ENCODE data around the gene FAM107B.
"Not testable (repeated sequence)": the region's sequence is repeated elsewhere in the genome, so short reads cannot be mapped to it uniquely, and the experiment has no call there.

The FAM107B gene

GRCh38 chr10:14774797-14775196 lies at the start of gene FAM107B:
FAM107B (minus strand) TSS chr10:14774897; CDS start chr10:14774663, 234 bp downstream.
- peak; percentile 7 for DNase-seq

GRCh38 chr10:14823966-14824365 lies 49.3 kb upstream of the FAM107B start:
- DNase-seq: no peak

DNA sequence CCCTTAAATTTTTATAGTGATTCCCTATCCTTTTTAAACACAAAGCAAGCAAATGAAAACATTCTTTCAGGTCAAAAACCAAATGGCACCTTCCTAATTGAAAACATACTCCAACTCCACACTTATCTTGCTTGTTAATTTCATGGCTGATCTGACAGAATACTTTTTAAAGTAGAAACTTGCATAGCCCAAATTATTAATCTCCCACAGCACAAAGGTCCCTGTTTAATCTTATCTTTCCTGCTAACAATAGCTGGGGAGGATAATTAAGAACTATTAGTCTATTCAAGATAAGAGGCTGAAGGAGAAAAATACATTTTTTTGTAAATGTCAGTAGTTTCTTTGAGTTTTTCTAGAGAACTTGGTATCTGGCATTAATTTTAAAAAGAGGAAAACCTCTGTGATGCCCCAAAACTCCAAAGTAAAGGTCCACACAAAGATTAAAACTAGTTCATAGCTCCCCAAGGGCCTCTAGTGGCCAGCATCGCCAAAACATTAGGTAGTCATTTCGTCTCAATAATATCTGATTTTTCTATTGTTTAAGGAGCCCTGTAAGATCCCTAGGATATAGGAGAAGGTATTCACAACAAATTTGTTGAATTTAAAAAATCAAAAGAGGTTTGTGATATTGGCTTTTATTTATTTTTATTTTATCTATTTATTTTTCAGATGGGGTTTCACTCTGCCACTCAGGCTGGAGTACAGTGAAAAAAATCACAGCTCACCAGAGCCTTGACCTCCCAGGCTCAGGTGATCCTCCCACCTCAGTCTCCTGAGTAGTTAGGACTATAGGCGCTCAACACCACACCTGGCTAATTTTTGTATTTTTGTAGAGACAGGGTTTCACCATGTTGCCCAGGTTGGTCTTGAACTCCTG lies 48.4 kb upstream of the FAM107B start:
- peak; percentile 1 for DNase-seq

- no peak for DNase-seq
Observed at GRCh38 chr10:14821635-14822375, 47.1 kb upstream of the FAM107B start.

DNA sequence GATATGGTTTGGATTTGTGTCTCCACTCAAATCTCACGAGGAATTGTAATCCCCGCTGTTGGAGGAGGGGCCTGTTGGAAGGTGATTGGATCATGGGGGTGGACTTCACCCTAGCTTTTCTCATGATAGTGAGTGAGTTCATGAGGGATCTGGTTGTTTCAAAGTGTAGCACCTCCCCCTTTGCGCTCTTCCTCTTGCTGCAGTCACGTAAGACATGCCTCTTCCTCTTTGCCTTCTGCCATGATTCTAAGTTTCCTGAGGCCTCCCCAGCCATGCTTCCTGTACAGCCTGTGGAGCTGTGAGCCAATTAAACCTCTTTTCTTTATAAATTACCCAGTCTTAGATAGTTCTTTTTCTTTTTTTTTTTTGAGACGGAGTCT lies 46.1 kb upstream of the FAM107B start:
- no peak for DNase-seq

DNA sequence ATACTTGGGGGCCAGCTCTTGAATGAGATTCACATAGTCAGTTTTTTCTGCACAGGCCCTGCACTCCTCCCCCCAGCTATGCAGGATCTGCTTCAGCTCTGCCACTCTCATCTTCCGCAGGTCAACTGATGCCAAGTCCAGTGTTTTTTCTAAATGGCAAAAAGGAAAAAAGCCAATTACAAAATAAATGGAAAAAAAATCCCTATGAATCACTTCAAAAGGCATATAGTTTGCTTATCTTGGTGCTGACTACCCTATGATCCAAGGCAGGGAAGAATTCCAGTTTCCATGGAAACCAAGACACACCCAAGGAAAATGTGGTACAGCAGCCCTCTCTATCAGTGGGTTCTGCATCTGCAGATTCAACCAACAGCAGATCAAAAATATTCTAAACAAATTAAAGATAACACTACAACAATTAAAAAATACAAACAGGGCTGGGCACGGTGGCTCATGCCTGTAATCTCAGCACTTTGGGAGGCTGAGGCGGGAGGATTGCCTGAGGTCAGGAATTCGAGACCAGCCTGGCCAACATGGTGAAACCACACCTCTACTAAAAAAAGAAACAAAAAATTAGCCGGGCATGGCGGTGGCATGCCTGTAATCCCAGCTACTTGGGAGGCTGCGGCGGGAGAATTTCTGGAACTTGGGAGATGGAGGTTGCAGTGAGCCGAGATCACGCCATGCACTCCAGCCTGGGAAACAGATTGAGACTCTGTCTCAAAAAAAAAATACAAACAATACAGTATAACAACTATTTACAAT lies 45.5 kb upstream of the FAM107B start:
- no peak for DNase-seq

- DNase-seq: not testable (repeated sequence)
Observed at GRCh38 chr10:14816717-14817116, 42.0 kb upstream of the FAM107B start.

DNA sequence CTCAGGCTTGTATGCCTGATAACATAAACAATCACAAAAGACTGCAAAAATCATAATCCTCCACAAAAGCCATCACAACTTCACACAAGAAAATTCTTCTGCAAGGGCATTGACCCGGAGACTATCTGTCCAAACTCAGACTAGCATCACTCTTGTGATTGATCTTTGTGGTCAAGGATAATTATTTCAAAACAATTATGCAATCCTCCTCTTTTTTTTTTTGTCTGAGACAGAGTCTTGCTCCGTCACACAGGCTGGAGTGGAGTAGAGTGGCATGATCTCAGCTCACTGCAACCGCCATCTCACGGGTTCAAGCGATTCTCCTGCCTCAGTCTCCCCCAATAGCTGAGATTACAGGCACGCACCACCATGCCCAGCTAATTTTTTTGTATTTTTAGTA lies 41.0 kb upstream of the FAM107B start:
- no peak for DNase-seq

DNA sequence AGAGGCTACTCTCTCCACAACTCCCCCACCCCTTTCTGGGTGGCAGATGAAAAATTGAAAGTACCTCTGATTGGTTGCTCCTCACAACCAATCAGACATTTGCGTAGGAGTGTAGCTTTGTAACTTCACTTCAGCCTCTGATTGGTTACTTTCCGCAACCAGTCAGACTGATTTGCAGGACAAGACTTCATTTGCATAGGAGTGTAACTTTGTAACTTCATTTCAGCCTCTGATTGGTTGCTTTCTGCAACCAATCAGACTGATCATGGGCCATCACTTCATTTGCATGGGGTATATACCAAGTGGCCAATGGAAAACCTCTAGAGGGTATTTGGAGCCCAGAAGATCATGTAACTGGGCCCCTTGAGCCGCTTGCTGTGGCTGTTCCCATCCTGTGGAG lies 37.6 kb upstream of the FAM107B start:
- DNase-seq: no peak

DNA sequence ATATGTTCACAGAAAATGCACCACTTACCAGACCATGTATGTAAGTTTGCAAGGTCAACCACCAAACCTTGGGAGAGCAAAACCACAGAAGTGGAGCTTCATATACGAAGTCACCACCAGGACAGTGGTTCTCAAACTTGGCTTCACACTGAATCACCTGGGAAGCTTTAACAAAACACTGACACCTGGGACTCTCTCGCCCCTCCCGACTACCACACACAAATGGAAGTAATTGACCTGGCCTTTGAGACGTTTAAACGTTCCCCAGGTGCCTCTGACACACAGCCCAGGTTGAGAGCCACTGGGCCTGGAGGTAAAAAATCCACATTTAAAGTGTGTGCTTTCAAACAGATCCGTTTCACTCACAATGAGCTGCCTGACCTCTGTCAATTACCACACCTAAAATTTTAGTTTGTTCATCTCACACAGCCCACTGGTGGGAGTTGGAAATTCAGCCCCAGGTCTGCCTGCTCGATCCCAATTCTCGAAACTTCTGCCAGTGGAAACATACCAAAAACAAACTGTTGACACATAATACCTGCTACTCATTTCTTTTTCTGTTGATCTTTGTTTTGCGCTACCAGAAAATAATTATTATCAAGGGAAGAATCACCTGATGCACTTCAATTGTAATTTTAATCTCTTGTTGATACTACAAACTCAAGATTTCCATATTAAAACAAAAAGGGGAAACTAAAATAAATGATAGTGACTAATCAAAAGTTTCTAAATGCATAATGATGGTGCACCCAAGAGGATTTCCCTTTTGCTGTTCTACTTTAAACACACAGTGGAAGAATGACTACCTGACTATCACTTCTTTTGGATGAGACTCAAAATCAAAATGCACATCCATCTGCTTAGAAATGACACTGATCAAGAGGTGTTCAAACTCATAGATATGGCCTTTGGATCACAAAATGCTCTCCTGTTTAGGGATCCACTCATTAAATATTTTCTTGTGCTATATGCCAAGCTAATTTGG lies 36.6 kb upstream of the FAM107B start:
- no peak for DNase-seq

GRCh38 chr10:14806318-14806717 lies 31.6 kb upstream of the FAM107B start:
- no peak for DNase-seq

GRCh38 chr10:14803827-14804226 lies 29.1 kb upstream of the FAM107B start:
- DNase-seq: no peak

- DNase-seq: no peak
Observed at GRCh38 chr10:14801723-14802122, 27.0 kb upstream of the FAM107B start.

GRCh38 chr10:14800397-14800796 lies 25.7 kb upstream of the FAM107B start:
- no peak for DNase-seq

GRCh38 chr10:14798636-14799035 lies 23.9 kb upstream of the FAM107B start:
- no peak for DNase-seq

GRCh38 chr10:14787938-14788337 lies 13.2 kb upstream of the FAM107B start:
- DNase-seq: no peak

GRCh38 chr10:14784459-14785055 lies 9.9 kb upstream of the FAM107B start:
- no peak for DNase-seq

- DNase-seq: no peak
Observed at GRCh38 chr10:14782691-14783363, 8.1 kb upstream of the FAM107B start.

GRCh38 chr10:14781763-14782162 lies 7.1 kb upstream of the FAM107B start:
- DNase-seq: no peak

DNA sequence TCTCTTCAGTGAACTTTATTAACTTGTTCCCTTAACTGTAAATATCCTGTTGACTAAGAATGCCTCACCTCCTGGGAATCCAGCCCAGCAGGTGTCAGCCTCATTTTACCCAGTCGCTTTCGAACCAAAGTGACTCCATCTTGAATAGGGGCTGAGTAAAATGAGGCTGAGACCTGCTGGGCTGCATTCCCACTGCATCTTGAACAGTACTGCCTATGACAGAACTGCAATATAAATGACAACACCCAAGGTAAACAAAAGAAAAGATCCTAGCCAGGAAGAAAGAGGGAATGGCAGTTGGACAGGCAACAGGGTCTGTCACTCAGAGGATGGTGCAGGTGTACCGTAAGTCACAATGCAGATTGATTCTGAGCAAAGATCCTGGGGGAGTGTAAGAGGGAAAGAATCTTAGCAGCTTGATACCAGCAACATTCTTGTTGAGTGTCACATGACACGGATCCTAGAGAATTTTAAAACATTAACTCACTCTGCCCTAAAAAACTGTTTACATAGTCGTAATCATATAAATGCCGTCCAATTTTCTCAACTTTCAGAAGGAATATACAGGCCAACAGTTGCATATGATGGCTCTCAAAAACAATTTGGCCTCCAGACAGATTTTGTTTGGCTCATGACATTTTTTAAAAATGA lies 4.4 kb upstream of the FAM107B start:
- no peak for DNase-seq

DNA sequence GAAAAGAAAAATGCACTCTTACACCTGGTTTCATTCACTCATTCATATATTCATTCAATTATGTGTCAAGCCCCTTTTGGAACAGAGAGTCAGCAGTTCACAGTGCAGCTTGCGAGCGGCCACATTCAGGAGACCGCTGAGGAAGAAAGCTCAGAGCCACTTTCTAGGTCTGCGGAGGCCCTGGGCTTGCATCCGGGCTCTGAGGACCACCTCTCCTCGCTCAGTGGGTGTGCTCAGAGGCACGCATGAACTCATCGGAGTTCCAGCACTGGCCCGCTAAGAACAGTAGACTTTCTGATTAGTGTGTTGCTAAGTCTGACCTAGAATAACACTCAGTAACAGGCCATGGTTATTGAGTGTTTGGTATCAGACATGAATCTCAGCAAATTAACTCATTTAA lies 1.8 kb upstream of the FAM107B start:
- DNase-seq: no peak
